Hepatocyte (in vitro differentiated cells): ENCODE measurements around the gene CEBPG. TPM values are rescaled to one million over a fixed set of nuclear protein-coding genes. Genes with fewer than 3 reads are reported as not detected.

Source experiments
- DNase-seq: peaks from one replicate; pipeline ENCODE4 v3.0.0-alpha.2; 2016; ENCODE audit warnings: low spot score
- H2AFZ ChIP-seq: fragments of 200-600 bp; sonication (generic); 2 replicates; pipeline ENCODE4 v1.6.0; 2016; ENCODE audit warnings: antibody characterized with exemption, mild to moderate bottlenecking
- H3K27ac ChIP-seq: fragments of 200-600 bp; sonication (generic); 2 replicates; pipeline ENCODE4 v1.5.1; 2016; ENCODE audit warnings: mild to moderate bottlenecking
- H3K27me3 ChIP-seq: fragments of 200-600 bp; sonication (generic); 2 replicates; pipeline ENCODE4 v1.6.1; 2016
- H3K36me3 ChIP-seq: fragments of 200-600 bp; sonication (generic); replicated peaks from 2 replicates; pipeline ENCODE4 v1.5.1; 2016; ENCODE audit warnings: low read depth; ENCODE audit not compliant: insufficient read depth
- H3K4me1 ChIP-seq: fragments of 200-600 bp; sonication (generic); 2 replicates; pipeline ENCODE4 v1.5.1; 2016; ENCODE audit warnings: mild to moderate bottlenecking, moderate library complexity; ENCODE audit not compliant: insufficient read depth
- H3K4me2 ChIP-seq: fragments of 200-600 bp; sonication (generic); 2 replicates; pipeline ENCODE4 v1.6.0; 2016
- H3K4me3 ChIP-seq: fragments of 200-600 bp; sonication (generic); 2 replicates; pipeline ENCODE4 v1.5.1; 2016; ENCODE audit warnings: mild to moderate bottlenecking
- H3K79me2 ChIP-seq: fragments of 200-600 bp; sonication (generic); 2 replicates; pipeline ENCODE4 v1.6.0; 2017; ENCODE audit warnings: mild to moderate bottlenecking
- H3K9me2 ChIP-seq: fragments of 200-600 bp; sonication (generic); replicated peaks from 2 replicates; pipeline ENCODE4 v1.6.0; 2017; ENCODE audit warnings: mild to moderate bottlenecking; ENCODE audit not compliant: insufficient read depth
- H3K9me3 ChIP-seq: fragments of 200-600 bp; sonication (generic); 2 replicates; pipeline ENCODE4 v1.5.1; 2016; ENCODE audit warnings: low read depth, mild to moderate bottlenecking
- H4K20me1 ChIP-seq: fragments of 200-600 bp; sonication (generic); 2 replicates; pipeline ENCODE4 v1.6.0; 2016; ENCODE audit warnings: mild to moderate bottlenecking; ENCODE audit not compliant: insufficient read depth, poor library complexity, severe bottlenecking
- CTCF ChIP-seq: fragments of 200-600 bp; sonication (generic); IDR thresholded peaks from 2 replicates; pipeline ENCODE4 v1.5.1; 2016; ENCODE audit warnings: antibody characterized with exemption, mild to moderate bottlenecking; ENCODE audit not compliant: poor library complexity
- EZH2 ChIP-seq: fragments of 200-600 bp; sonication (generic); IDR thresholded peaks from 2 replicates; pipeline ENCODE4 v1.6.1; 2016; ENCODE audit warnings: antibody characterized with exemption, mild to moderate bottlenecking, borderline replicate concordance
- EZH2phosphoT487 ChIP-seq: fragments of 200-600 bp; sonication (generic); IDR thresholded peaks from one replicate; pipeline ENCODE4 v1.6.1; 2018; ENCODE audit warnings: antibody characterized with exemption, mild to moderate bottlenecking, low read depth, moderate library complexity; ENCODE audit not compliant: unreplicated experiment, severe bottlenecking
- WGBS: methylation state at CpG from one replicate; pipeline ENCODE4 v1.1.6; 2016; ENCODE audit warnings: low lambda C conversion rate; ENCODE audit errors: missing lambda C conversion rate; 5-methylcytosine and 5-hydroxymethylcytosine counted together
- polyA plus RNA-seq: library from polyadenylated mRNA; unstranded; fragments of >200 nt; fragmentation: Nextera tagmentation; extraction: Ambion mirVana; gene quantifications from 2 replicates; pipeline ENCODE4 v1.2.1, GENCODE V29; 2016
- total RNA-seq: library from RNA; depleted of rRNA; stranded (reverse); fragments of >200 nt; gene quantifications from 2 replicates; pipeline ENCODE4 v1.2.3, GENCODE V29; 2014

CEBPG gene
- total and polyA plus RNA-seq, 2 experiments from 2014 or later, result 33.1 to 69.5 TPM

GRCh38 chr19:33346665-33347064, 26.8 kb upstream of the CEBPG start:
- TF ChIP-seq EZH2, result no peak
- no peak for TF ChIP-seq CTCF
- Histone ChIP-seq H3K27ac (no peak overlapping the region), H4K20me1 (no peaks in the 10 kb centered on the region), H3K4me1 (no peaks in the 10 kb centered on the region), H2AFZ (no peak overlapping the region), H3K27me3 (peaks cover 4% of the 10 kb centered on the region), H3K4me2 (no peak overlapping the region), H3K79me2 (no peaks in the 10 kb centered on the region), H3K4me3 (no peak overlapping the region), H3K9me2 (no peaks in the 10 kb centered on the region), H3K9me3 (no peaks in the 10 kb centered on the region), H3K36me3 (no peaks in the 10 kb centered on the region)
- DNase-seq, result no peak

DNA sequence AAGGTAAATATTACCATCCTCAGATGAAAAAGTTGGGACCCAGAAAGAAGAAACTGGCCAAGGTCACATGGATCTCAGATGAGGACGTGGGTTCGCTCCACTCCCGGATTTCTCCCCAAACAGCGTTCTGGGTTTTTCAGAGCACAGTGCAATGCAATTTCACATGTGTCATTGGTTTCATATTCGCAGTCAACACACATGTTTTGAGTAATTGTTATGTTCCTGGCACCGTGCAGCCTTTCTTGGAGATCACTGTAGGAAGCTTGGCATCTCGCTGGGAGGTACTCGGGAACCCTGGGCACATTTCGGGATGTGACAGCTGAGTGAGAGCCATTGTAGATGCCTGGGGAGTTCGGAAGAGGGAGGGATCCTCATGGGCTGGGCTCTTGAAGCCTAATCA, 26.2 kb upstream of the CEBPG start:
- no peaks in the 10 kb centered on the region for H3K9me3 ChIP-seq
- no peak overlapping the region for H2AFZ ChIP-seq
- H3K9me2 ChIP-seq, result no peaks in the 10 kb centered on the region
- no peak overlapping the region for H3K4me2 ChIP-seq
- no peak for DNase-seq
- peaks cover 4% of the 10 kb centered on the region for H3K27me3 ChIP-seq
- 87% methylated on average over 10 of the region's 10 CpGs for WGBS
- H3K4me1 ChIP-seq, result no peaks in the 10 kb centered on the region
- no peaks in the 10 kb centered on the region for H3K36me3 ChIP-seq
- no peaks in the 10 kb centered on the region for H4K20me1 ChIP-seq
- no peaks in the 10 kb centered on the region for H3K79me2 ChIP-seq
- no peak overlapping the region for H3K27ac ChIP-seq
- no peak overlapping the region for H3K4me3 ChIP-seq
- TF ChIP-seq EZH2 (no peak), CTCF (no peak), EZH2phosphoT487 (no peak)

- 74% methylated on average over 12 of the region's 12 CpGs for WGBS
- Histone ChIP-seq H3K79me2 (no peaks in the 10 kb centered on the region), H4K20me1 (no peaks in the 10 kb centered on the region), H3K4me3 (no peak overlapping the region), H3K9me3 (no peaks in the 10 kb centered on the region), H3K4me1 (no peaks in the 10 kb centered on the region), H3K4me2 (no peak overlapping the region), H2AFZ (no peak overlapping the region), H3K9me2 (no peaks in the 10 kb centered on the region), H3K27ac (peak overlapping the region; percentile 37), H3K27me3 (peaks cover 4% of the 10 kb centered on the region), H3K36me3 (no peaks in the 10 kb centered on the region)
- DNase-seq, result no peak
- no peak for TF ChIP-seq CTCF
- TF ChIP-seq EZH2phosphoT487, result no peak
- no peak for TF ChIP-seq EZH2
These were observed 25.1 kb upstream of the CEBPG start for GRCh38 chr19:33348301-33349010.
